ENCODE measurements around the gene AHDC1. TPM values are rescaled to one million over a fixed set of nuclear protein-coding genes. Genes with fewer than 3 reads are reported as not detected.

The AHDC1 gene
- total RNA-seq, 2 donors from 2014 or later = 23.5 to 35.0 TPM

DNA sequence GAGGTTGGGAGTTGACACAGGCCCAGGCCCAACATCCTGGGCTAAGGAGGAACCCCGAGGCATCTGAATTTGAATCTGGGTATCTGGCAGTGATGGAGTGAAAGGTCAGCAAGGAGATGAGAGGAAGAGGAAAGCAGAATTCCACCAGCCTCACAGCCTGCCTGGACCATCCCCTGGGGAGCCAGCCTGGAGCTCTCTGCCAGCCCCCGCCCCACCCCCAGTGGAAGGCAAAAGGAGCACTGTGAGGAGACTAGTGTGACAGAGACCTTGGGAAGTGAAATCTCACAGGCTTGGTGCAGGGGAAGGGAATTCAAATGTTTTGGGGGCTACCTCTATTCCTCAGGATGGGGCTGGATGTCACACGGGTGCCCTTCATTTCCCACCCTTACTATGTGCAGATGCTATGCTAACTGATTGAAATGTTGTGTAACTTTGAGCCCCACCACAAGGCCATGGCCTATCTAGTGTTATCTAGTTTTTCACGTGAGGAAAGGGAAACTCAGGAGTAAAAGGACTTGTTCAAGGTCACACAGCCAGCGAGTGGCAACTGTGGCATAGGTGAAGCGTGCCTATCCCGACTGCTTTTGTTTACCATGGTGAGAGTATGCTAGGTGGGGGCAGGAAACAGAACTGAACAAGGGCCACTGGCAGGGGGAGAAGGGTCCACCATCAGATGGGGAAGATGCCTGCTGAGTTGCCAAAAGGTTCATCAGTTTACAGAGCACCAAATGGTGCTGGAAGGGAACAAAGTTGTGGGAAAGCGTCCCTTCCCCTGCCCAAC is 29.8 kb downstream of the AHDC1 start:
- Histone ChIP-seq H3K4me1 (peaks cover 0 to 98% of the 10 kb centered on the region in 2 donors), H3K27me3 (no peaks in the 10 kb centered on the region), H3K27ac (peak overlapping the region; percentile 90 to 96), H3K4me3 (peak overlapping the region in 1 of 2 donors; percentile 52), H3K9me3 (no peaks in the 10 kb centered on the region), H3K36me3 (no peaks in the 10 kb centered on the region)
- TF ChIP-seq, protein P1, sequence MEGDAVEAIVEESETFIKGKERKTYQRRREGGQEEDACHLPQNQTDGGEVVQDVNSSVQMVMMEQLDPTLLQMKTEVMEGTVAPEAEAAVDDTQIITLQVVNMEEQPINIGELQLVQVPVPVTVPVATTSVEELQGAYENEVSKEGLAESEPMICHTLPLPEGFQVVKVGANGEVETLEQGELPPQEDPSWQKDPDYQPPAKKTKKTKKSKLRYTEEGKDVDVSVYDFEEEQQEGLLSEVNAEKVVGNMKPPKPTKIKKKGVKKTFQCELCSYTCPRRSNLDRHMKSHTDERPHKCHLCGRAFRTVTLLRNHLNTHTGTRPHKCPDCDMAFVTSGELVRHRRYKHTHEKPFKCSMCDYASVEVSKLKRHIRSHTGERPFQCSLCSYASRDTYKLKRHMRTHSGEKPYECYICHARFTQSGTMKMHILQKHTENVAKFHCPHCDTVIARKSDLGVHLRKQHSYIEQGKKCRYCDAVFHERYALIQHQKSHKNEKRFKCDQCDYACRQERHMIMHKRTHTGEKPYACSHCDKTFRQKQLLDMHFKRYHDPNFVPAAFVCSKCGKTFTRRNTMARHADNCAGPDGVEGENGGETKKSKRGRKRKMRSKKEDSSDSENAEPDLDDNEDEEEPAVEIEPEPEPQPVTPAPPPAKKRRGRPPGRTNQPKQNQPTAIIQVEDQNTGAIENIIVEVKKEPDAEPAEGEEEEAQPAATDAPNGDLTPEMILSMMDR (IDR thresholded peaks at IDR 0.05) = no peak
- peak; percentile 58 for DNase-seq (ENCODE audit: low spot score)

GRCh38 chr1:27572679-27573426 is 31.1 kb downstream of the AHDC1 start:
- no peaks in the 10 kb centered on the region for H3K36me3 ChIP-seq
- H3K9me3 ChIP-seq = no peaks in the 10 kb centered on the region
- H3K27me3 ChIP-seq = no peaks in the 10 kb centered on the region
- peak; percentile 75 for DNase-seq (ENCODE audit: low spot score)
- TF ChIP-seq, protein P1 (IDR thresholded peaks at IDR 0.05) = no peak
- H3K4me1 ChIP-seq = peaks cover 0 to 100% of the 10 kb centered on the region in 2 donors
- H3K27ac ChIP-seq = peak overlapping the region; percentile 90 to 96
- H3K4me3 ChIP-seq = no peak overlapping the region

DNA sequence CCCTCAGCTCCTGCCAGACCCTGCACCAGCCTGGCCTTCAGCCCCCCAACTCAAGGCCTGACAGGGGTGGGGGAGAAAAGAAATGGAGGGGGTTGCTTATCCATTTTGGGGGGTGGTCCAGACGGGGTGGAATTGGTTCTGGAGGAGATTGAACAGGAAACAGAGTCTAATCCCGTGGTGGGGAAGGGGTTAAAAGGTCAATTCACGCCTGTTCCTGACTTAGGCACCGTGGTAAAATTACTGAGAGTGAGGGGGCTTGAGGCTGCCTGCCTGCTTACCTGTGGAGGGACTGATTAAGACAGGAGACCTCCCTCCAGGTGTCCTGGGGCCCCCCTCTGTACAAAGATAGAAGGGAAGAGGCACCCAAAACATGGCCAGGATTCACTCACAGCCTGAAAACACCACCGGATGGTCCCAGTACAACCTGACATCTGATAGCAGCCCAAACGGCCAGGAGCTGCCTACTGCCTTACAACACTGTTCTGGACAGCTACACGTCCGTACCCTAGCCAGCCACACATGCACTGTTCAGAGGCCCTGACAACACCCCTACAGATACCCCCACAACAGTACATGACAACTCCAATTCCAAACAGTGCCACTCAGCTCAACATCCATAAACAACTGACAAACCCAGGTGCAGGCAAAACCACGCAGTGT is 31.8 kb downstream of the AHDC1 start:
- Histone ChIP-seq H3K4me3 (peak overlapping the region in 1 of 2 donors; percentile 1), H3K27ac (peak overlapping the region; percentile 90 to 96), H3K4me1 (peaks cover 0 to 100% of the 10 kb centered on the region in 2 donors), H3K9me3 (no peaks in the 10 kb centered on the region), H3K36me3 (no peaks in the 10 kb centered on the region), H3K27me3 (no peaks in the 10 kb centered on the region)
- TF ChIP-seq, protein P1 (IDR thresholded peaks at IDR 0.05) = no peak
- peak; percentile 66 for DNase-seq (ENCODE audit: low spot score)

- DNase-seq (ENCODE audit: low spot score) = no peak
- Histone ChIP-seq H3K36me3 (no peaks in the 10 kb centered on the region), H3K27me3 (no peaks in the 10 kb centered on the region), H3K4me3 (peak overlapping the region in 1 of 2 donors; percentile 1), H3K9me3 (no peaks in the 10 kb centered on the region), H3K27ac (peak overlapping the region; percentile 90 to 96), H3K4me1 (peaks cover 0 to 100% of the 10 kb centered on the region in 2 donors)
- TF ChIP-seq, protein P1 (IDR thresholded peaks at IDR 0.05) = no peak
Measured at GRCh38 chr1:27571439-27572018, 32.4 kb downstream of the AHDC1 start.

GRCh38 chr1:27570784-27571183 is 33.2 kb downstream of the AHDC1 start:
- DNase-seq (ENCODE audit: low spot score) = no peak
- Histone ChIP-seq H3K4me1 (peaks cover 0 to 100% of the 10 kb centered on the region in 2 donors), H3K27me3 (no peaks in the 10 kb centered on the region), H3K36me3 (no peaks in the 10 kb centered on the region), H3K9me3 (no peaks in the 10 kb centered on the region), H3K4me3 (no peak overlapping the region), H3K27ac (peak overlapping the region; percentile 90 to 96)
- TF ChIP-seq, protein P1 (IDR thresholded peaks at IDR 0.05) = no peak

All from right atrium auricular region (tissue), 2 donors.